Measurements from ENCODE around the gene ICAM5.
A peak's percentile ranks its signal among the peaks of the same experiment; 100 is the strongest.

DNA sequence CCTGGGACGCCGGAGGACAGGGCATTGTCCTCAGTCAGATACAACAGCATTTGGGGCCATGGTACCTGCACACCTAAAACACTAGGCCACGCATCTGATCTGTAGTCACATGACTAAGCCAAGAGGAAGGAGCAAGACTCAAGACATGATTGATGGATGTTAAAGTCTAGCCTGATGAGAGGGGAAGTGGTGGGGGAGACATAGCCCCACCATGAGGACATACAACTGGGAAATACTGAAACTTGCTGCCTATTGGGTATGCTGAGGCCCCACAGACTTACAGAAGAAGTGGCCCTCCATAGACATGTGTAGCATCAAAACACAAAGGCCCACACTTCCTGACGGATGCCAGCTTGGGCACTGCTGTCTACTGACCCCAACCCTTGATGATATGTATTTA, 4.4 kb upstream of the ICAM5 start:
- no peak for TF ChIP-seq EZH2 (IDR thresholded peaks at IDR 0.05; ENCODE audit: borderline replicate concordance, control insufficient read depth, low read depth, low read length)
- TF ChIP-seq CTCF (IDR thresholded peaks at IDR 0.05 in 2 of 3, conservative IDR thresholded peaks at IDR 0.05 in 1 of 3; ENCODE audit: control insufficient read depth in 2 of 3, extremely low read depth in 1 of 3, insufficient read depth in 1 of 3, low read depth in 3 of 3, low read length in 3 of 3), result no peak
- TF ChIP-seq MTA2 (IDR thresholded peaks at IDR 0.05; ENCODE audit: low read depth), result no peak
- TF ChIP-seq POLR2AphosphoS5 (IDR thresholded peaks at IDR 0.05; ENCODE audit: low read length), result peak; percentile 51; the same call in 1 of the 2 replicates
- TF ChIP-seq ETV6 (conservative IDR thresholded peaks at IDR 0.05 in 1 of 2, IDR thresholded peaks at IDR 0.05 in 1 of 2; ENCODE audit: borderline replicate concordance in 1 of 2, low read depth in 1 of 2), result no peak
- TF ChIP-seq ASH2L (IDR thresholded peaks at IDR 0.05; ENCODE audit: borderline replicate concordance, low read depth), result no peak
- TF ChIP-seq POLR2A (IDR thresholded peaks at IDR 0.05; ENCODE audit: low read depth, low read length), result peak; percentile 47; the same call in 1 of the 2 replicates
- TF ChIP-seq, protein P1, sequence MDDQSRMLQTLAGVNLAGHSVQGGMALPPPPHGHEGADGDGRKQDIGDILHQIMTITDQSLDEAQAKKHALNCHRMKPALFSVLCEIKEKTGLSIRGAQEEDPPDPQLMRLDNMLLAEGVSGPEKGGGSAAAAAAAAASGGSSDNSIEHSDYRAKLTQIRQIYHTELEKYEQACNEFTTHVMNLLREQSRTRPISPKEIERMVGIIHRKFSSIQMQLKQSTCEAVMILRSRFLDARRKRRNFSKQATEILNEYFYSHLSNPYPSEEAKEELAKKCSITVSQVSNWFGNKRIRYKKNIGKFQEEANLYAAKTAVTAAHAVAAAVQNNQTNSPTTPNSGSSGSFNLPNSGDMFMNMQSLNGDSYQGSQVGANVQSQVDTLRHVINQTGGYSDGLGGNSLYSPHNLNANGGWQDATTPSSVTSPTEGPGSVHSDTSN (IDR thresholded peaks at IDR 0.05; ENCODE audit: insufficient replicate concordance, low read depth, low read length), result peak; percentile 19
- no peak for TF ChIP-seq SP1 (IDR thresholded peaks at IDR 0.05; ENCODE audit: low read depth, low read length)
- TF ChIP-seq POU2F2 (IDR thresholded peaks at IDR 0.05; ENCODE audit: borderline replicate concordance, low read depth, low read length), result no peak
- TF ChIP-seq, protein P2, sequence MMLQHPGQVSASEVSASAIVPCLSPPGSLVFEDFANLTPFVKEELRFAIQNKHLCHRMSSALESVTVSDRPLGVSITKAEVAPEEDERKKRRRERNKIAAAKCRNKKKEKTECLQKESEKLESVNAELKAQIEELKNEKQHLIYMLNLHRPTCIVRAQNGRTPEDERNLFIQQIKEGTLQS (IDR thresholded peaks at IDR 0.05; ENCODE audit: borderline replicate concordance, extremely low read depth, low read depth, low read length), result no peak
- no peak for TF ChIP-seq TCF7 (IDR thresholded peaks at IDR 0.05; ENCODE audit: borderline replicate concordance)
- no peak for TF ChIP-seq CHD2 (IDR thresholded peaks at IDR 0.05; ENCODE audit: borderline replicate concordance, low read depth, low read length)

Data from GM12878 (cell line).